HG03442 (cell line): ENCODE data around the gene NUBP1.

Experiments
- ATAC-seq: cut with Tn5 transposase; IDR thresholded peaks from one replicate; pipeline ENCODE4 v1.9.1; 2021; ENCODE audit warnings: mild to moderate bottlenecking, moderate library complexity; ENCODE audit not compliant: unreplicated experiment

The NUBP1 gene

GRCh38 chr16:10799736-10800135 lies 56.1 kb downstream of the NUBP1 start:
- no peak for ATAC-seq

DNA sequence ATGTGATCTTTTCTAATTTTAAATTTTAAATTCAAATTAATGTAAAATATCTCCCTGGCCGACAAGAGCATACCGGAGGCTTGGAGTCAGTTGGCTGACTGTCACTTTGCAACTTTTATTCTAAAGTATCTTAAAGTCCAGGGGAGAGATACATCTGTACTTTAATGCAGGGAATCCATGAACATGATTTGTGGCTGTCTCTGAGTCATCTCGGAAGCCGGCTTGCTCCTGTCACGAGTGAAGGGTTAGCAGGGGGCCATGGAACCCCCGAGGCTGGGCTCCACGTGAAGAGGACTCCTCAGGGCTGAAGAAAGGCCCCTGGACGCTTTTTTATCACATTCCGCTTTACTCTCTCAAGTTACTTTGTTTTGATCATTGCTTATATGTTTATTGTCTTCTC lies 61.7 kb downstream of the NUBP1 start:
- ATAC-seq: no peak

GRCh38 chr16:10806698-10807097 lies 63.1 kb downstream of the NUBP1 start:
- no peak for ATAC-seq

- no peak for ATAC-seq
These were observed 64.6 kb downstream of the NUBP1 start for GRCh38 chr16:10808218-10808617.

GRCh38 chr16:10808850-10809249 lies 65.2 kb downstream of the NUBP1 start:
- ATAC-seq: no peak

DNA sequence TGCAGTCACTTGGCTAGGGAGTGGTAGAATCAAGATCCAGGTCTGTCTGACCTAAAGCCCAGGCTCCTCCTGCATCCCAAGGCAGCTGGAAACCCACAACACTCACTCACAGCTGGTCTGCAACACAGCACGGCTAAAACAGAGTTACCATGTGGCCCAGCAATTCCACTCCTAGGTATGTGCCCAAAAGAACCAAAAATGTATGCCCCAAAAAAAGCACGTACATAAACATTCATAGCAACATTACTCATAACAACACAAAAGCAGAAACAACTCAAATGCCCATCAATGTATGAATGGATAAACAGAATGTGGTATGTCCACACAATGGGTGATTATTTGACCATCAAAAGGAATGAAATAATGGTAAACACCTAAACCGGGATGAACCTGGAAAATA lies 66.1 kb downstream of the NUBP1 start:
- ATAC-seq: no peak

DNA sequence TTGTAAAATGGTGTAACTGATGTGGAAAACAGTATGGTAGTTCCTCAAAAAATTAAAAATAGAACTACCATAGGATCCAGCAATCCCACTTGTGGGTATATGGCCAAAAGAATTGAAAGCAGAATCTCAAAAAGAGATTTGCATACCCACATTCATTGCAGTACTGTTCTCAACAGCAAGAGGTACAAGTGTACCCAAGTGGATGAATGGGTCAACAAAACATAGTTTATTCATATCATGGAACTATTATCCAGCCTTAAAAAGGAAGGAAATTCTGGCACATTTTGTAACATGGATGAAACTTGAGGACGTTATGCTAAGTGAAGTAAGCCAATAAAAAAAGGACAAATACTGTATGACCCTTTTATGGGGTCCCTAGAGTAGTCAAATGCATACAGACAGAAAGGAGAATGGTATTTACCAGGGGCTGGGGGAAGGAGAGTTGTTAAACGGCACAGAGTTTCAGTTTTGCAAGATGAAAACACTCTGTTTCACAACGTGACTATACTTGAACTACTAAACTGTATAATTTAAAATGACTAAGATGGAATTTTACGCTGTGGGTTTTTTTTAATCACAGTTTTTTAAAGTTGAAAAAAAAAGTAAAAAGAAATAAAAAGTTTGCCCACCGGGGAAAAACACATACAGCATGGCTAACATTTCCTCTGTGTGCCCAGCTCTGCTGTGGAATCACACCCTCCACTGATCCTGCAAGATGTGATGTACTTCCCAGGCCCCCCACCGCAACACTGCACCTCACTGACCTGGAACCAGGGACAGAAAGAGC lies 68.9 kb downstream of the NUBP1 start:
- ATAC-seq: peak; percentile 70

GRCh38 chr16:10813099-10813455 lies 69.4 kb downstream of the NUBP1 start:
- ATAC-seq: no peak

- ATAC-seq: no peak
These were observed 73.9 kb downstream of the NUBP1 start for GRCh38 chr16:10817514-10817913.

- no peak for ATAC-seq
These were observed 74.6 kb downstream of the NUBP1 start, which contains the start of gene TVP23A for GRCh38 chr16:10817963-10818941. TSS of gene TVP23A (minus strand) at chr16:10818794. CDS start at chr16:10818493, 301 bp downstream.
